GM12874 (cell line): ENCODE data around the gene DUOXA2.

ENCODE experiments used
- TF ChIP-seq, protein P1 (sequence below): IDR thresholded peaks from 2 replicates; pipeline ENCODE4 v1.5.1; 2011; ENCODE audit warnings: low read depth, mild to moderate bottlenecking, control low read depth, low read length, moderate library complexity; ENCODE audit not compliant: insufficient read depth

The DUOXA2 gene

DNA sequence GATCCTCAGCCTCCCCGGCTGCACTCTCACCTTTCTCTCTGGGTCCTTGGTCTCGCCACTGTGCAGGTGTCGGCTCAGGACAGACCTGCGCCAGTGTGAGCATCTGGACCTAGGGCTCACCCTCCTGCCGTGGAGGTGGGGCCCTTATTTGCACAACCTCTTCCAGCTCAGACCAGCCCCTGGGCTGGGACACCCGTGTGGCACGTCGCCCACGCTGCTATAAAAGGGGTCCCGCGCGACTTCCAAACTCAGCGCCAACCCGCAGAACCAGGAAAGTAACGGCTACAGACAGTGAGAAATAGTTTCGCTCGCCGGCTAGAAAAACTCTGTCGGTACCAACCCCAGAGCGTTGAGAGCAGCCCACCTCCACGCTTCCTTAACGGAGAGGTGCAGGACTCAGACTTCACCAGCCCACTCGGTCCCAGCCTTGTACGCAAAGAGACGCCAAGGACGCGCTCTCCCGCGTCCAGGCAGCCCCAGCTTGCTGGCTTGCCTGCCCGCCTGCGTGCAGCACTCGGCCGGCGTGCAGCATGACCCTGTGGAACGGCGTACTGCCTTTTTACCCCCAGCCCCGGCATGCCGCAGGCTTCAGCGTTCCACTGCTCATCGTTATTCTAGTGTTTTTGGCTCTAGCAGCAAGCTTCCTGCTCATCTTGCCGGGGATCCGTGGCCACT is at the start of gene DUOXA2, which contains the start of gene DUOX2:
Gene DUOXA2 (plus strand): TSS at position 251 of the 675 bp plus-strand sequence. CDS start 280 bp downstream, at position 531.
Gene DUOX2 (minus strand): TSS at position 97 of the 675 bp plus-strand sequence. CDS start 761 bp downstream, outside the sequence.
- TF ChIP-seq, protein P1, sequence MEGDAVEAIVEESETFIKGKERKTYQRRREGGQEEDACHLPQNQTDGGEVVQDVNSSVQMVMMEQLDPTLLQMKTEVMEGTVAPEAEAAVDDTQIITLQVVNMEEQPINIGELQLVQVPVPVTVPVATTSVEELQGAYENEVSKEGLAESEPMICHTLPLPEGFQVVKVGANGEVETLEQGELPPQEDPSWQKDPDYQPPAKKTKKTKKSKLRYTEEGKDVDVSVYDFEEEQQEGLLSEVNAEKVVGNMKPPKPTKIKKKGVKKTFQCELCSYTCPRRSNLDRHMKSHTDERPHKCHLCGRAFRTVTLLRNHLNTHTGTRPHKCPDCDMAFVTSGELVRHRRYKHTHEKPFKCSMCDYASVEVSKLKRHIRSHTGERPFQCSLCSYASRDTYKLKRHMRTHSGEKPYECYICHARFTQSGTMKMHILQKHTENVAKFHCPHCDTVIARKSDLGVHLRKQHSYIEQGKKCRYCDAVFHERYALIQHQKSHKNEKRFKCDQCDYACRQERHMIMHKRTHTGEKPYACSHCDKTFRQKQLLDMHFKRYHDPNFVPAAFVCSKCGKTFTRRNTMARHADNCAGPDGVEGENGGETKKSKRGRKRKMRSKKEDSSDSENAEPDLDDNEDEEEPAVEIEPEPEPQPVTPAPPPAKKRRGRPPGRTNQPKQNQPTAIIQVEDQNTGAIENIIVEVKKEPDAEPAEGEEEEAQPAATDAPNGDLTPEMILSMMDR, result no peak

DNA sequence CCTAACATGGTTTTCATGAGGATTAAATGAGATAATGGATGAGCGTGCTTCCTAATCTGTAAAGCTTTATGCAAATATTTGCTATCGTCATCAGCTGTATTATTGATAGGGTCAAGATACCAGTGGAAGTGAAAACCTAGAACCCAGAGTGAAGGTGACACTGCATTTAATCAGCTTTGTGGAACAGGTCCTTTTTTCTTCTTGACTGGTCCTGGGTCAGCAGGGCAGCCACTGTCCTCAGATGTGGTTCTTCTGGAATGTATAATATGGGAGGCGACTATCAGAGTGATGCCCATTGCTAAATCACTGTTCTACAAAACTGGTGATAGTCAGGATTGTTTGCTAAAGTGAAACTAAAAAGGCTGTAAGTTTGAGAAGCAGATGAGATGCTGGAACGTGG is 49.7 kb upstream of the DUOXA2 start:
- TF ChIP-seq, protein P1, result no peak

DNA sequence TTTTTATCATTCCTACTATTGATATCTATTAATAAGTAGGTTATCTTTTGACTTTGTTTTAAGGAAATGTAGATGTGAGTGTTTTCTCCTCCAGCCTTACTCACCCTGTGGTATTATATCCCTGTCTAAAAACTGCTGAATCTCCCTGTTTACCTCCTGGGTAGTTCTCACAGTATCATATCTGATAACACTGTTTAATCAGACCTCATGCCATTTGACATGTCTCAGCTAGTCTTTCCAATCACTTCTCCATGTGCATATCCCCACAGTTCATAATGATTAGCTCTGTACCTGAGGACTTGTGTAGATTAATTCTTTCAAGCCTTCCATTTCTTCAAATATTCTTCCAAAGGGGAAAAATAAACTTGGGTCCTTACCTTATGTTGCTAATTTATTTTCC is 30.9 kb upstream of the DUOXA2 start:
- TF ChIP-seq, protein P1, result no peak

DNA sequence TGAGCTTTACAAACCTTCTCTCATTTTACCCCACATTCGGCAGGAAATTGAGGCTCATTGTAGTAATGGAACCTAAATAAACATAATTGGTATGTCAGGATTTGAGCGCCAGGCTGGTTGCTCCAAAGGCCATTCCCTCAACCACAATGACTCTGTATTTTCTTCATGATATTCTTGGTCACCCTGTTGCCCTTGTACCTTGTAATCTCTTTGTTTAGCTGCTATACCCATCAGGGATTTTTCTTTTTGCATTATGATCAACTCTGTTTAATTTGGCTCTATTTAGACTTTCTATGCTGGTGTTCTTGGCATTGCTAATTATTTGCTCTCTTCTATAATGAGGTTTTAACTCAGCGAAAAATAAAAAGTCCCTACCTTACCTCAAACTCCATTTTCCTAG is 30.0 kb upstream of the DUOXA2 start:
- TF ChIP-seq, protein P1, result no peak

DNA sequence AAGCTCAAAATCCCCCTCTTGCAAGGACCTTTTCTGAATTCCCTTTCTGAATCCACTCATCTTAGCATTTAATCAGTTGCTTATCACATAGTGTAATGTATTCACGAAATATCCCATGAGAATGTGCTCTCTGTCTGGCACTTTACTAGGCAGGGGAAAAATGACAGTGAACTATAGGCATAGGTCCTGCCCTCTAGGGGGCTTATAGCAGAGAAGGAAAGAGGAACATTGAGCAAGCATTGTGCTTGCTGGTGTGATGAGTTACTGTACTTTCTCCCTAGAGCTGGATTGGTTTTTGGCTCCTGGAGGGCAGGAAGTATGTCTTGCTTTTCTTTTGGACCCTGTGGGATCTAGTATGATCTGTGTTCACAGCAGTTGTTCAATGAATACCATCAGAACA is 26.6 kb upstream of the DUOXA2 start:
- TF ChIP-seq, protein P1, result peak; percentile 15; the same call in 1 of the 2 replicates

DNA sequence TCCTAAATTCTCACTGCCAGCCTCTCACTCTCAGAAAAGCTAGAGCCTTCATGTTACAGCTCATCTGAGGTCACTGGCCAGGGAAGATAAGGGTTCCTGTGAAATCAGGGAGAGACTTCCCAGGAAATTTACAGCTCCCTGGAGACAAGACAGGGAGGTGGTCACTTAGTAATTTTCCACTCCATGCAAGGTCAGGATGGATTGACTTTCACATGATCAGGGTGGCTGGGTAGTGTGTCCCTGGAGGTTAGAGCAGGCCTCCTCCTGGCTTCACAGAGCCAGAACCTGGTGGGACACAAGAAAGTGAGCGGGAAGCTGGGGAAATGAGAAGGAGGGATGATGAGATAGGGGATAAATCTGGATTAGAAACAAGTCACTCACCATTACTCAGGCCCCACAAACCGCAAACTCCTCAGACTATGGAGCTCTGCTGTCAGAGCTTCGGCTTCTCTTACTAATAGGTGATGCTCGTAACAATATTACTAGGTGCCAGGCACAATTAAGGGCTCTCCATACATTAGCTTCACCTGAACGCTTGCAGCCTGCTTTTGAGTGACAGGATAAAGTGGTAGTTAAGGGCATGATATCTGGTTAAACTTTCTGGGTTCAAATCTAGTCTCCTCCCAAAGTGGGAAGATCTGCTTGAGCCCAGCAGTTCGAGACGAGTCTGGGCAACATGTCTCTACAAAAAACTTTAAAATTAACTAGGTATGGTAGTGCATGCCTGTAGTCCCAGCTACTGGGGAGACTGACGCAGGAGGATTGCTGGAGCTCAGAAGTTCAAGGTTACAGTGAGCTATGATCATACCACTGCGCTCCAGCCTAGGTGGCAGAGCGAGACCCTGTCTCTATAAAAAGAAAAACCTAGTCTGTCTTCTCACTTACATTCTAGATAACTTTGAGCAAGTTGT is 25.1 kb upstream of the DUOXA2 start:
- TF ChIP-seq, protein P1, result no peak

DNA sequence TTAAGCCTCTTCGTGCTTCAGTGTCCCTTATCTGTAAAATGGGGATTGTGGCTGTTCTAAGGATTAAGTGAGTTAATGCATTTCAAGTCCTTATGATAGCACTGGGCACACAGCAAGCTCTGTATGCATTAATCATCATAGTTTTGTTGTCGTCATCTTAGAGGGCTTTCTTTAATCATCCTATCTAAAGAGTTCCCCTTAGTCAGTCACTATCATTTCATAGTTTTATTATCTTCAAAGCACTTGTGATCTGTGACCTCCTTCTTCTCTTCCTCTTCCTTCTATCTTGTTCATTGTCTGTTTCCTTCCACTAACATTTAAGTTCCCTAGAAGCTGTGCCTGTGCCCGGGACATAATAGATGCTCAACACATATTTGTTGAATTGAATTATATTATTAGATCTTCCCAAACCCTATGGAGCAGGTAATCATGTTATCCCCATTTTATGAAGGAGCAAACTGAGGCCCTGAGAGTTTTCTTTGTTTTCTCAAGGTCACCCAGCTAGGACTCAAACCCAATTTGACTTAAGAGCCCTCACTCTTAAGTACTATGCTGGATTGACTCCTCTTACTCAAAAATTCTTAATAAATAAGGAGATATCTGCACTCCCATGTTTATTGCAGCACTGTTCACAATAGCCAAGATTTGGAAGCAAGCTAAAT is 24.3 kb upstream of the DUOXA2 start:
- TF ChIP-seq, protein P1, result no peak
